Activated CD8-positive, alpha-beta memory T cell treated with anti-CD3 and anti-CD28 coated beads, Interleukin-2, amount 50 U/mL, for 1 hour (primary cell): ENCODE measurements around the gene CLCN2.
A peak's percentile ranks its signal among the peaks of the same experiment; 100 is the strongest.

ENCODE experiments used
- DNase-seq: peaks from one replicate; pipeline ENCODE4 v3.0.0-alpha.2; 2020; ENCODE audit errors: extremely low read depth

CLCN2 gene

DNA sequence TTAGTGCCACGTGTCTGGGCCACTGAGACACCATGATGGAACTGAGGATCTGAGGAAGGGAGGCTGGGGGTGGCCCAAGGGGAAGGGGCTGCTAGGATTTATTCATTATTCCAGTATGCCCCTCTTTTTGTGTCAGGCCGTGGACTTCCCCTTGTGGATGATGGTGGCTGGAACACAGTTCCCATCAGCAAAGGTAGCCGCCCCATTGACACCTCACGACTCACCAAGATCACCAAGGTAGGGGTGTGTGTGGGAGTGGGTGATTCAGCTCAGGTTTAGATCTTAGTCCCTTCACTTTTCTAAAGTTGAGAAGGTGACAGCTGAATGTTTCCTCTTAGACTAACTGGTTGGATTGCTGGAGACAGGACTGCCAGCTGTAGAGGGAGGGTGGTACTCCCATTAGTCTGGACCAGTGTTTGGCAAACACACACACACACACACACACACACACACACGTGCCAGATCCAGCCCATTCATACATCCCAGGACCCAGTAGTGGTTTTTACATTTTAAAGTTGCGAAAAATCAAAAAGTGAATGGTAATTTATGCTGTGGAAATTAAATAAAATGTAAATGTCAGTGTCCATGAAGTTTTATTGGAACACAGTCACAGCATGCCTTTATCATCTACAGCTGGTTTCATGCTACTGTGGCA, 35.6 kb downstream of the CLCN2 start:
- no peak for DNase-seq

DNA sequence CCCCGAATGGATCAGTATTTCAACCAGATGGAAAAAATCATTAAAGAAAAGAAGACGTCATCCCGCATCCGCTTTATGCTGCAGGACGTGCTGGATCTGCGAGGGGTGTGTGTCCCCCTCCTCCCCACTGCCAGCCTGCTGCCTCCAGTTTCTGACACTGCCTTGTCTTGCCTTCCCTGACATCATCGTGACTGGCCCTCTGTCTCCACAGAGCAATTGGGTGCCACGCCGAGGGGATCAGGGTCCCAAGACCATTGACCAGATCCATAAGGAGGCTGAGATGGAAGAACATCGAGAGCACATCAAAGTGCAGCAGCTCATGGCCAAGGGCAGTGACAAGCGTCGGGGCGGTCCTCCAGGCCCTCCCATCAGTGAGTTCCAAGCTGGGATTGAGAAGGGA, 36.1 kb downstream of the CLCN2 start:
- DNase-seq = no peak

DNA sequence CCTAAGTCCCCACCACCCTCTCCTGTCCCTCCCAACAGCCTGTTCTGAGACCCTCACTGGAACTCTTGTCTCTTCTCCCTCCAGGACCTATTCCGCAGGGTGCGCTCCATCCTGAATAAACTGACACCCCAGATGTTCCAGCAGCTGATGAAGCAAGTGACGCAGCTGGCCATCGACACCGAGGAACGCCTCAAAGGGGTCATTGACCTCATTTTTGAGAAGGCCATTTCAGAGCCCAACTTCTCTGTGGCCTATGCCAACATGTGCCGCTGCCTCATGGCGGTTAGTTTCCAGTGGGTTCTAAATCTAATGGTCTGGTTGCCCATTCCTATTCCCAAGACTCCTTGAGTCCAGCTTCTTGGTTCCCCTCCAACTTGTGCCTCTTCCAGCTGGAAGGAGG, 37.7 kb downstream of the CLCN2 start:
- DNase-seq = no peak

DNA sequence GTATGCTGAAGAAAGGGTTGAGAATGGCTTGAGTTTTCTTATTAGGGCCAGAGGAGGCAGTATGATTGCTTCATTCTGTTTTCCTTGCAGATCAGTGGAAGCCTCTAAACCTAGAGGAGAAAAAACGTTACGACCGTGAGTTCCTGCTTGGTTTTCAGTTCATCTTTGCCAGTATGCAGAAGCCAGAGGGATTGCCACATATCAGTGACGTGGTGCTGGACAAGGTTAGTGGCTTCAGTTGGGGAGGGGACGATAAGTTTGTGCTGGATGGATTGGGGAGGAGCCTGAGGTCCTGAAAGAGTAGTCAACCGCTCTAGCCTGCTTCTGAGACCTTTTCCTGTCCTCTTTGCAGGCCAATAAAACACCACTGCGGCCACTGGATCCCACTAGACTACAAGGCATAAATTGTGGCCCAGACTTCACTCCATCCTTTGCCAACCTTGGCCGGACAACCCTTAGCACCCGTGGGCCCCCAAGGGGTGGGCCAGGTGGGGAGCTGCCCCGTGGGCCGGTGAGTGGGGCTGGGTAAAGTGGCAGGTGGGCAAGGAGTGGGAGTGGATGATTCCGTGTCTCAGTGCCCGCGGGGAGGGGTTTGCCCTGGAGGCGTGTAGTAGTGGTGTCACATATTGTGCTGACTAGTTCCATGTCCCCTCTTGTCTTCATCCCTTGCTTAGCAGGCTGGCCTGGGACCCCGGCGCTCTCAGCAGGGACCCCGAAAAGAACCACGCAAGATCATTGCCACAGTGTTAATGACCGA, 38.5 kb downstream of the CLCN2 start:
- DNase-seq = no peak

DNA sequence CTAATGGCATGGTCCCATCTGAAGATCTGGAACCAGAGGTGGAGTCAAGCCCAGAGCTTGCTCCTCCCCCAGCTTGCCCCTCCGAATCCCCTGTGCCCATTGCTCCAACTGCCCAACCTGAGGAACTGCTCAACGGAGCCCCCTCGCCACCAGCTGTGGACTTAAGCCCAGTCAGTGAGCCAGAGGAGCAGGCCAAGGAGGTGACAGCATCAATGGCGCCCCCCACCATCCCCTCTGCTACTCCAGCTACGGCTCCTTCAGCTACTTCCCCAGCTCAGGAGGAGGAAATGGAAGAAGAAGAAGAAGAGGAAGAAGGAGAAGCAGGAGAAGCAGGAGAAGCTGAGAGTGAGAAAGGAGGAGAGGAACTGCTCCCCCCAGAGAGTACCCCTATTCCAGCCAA, 39.7 kb downstream of the CLCN2 start:
- DNase-seq = no peak

DNA sequence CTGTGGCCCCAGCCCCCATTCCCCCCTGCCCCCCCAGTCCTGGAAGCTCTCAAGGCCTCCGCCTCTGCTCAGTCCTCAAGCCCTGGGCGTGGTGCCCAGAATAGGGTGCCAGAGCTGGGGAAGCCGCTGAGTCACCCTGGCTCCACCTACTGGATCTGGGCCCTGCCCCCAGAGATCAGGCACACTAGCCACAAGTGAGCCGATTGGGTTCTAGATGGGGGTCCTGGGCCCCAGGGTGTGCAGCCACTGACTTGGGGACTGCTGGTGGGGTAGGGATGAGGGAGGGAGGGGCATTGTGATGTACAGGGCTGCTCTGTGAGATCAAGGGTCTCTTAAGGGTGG, 41.3 kb downstream of the CLCN2 start:
- DNase-seq = no peak

DNA sequence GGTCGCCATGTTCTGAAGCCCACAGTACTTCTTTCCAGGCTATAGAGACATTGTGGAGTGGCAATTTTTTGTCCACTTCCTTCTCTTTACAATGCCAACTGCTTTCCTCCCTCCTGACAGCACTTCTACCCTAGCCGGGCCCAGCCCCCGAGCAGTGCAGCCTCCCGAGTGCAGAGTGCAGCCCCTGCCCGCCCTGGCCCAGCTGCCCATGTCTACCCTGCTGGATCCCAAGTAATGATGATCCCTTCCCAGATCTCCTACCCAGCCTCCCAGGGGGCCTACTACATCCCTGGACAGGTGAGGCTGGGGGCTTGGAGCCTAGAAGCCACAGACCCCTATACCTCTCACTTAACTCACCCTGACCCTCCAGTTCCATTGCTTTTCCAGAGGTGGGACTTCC, 44.2 kb downstream of the CLCN2 start:
- DNase-seq = no peak

DNA sequence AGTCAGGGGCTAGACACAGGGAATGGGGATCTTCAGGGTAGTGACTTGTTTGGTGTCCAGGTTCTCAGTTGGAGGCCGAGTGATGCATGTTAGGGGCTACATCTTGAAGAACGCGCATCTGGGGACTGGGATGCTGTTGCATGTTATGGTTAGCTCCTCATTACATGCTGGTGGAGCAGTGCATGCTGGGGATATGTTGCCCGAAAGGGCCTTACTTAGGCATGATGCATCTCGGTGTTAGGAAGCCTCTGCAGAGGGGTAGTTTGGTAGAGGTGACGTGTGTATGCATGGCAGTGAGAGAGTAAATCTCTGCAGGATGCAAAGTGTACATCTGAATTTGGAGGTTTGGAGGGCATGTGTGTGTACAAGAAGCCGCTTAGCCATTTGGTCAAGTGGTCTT, 44.6 kb downstream of the CLCN2 start:
- DNase-seq = no peak

DNA sequence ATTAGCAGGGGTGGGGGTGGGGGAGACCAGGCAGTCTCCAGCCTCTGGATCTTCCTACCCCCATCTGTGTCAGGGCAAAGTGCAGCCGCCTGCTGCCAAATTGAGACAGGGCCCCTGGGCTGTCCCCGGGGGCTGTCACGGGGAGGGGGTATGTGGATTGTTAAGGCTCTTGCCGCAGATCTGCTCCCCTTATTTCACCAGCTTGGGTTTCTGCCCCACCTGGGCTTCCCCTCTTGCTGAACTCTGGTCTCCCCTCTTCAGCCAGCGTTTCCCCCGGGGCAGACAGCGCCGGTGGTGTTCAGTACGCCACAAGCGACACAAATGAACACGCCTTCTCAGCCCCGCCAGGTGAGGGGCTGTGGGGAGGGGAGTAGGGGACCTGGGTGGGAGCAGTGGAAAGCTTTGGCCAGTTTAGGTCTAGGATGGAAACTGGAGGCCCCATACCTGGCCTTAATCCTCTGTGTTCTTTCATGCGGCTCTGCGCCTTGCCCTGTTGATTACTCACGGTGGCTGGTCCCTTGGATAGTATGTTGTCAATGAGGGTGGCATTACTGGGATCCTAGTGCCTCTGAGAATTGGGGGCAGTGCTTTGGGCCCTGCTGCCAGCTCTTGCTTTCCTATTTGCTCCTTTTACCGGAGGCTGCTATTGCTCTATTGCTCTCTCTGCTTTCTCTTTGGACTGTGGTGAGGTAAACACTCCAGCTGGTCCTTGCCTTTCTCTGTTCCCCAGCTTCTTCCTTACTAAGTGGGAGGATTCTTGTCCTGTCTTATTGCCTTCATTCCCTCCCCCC, 45.3 kb downstream of the CLCN2 start:
- no peak for DNase-seq

DNA sequence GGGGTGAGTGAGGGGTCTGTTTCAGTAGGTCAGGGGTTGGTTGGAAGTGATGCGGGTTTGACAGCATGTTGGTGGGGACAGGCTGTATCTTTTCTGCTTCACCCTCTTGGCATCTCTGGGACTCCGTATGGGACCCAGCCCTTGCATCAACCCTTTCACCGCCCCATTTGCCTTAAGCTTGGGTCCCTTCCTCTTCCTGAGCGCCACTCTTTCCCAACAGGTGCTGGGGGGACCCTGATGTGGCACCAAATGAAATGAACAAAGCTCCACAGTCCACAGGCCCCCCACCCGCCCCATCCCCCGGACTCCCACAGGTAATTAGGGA, 45.9 kb downstream of the CLCN2 start:
- DNase-seq = no peak

DNA sequence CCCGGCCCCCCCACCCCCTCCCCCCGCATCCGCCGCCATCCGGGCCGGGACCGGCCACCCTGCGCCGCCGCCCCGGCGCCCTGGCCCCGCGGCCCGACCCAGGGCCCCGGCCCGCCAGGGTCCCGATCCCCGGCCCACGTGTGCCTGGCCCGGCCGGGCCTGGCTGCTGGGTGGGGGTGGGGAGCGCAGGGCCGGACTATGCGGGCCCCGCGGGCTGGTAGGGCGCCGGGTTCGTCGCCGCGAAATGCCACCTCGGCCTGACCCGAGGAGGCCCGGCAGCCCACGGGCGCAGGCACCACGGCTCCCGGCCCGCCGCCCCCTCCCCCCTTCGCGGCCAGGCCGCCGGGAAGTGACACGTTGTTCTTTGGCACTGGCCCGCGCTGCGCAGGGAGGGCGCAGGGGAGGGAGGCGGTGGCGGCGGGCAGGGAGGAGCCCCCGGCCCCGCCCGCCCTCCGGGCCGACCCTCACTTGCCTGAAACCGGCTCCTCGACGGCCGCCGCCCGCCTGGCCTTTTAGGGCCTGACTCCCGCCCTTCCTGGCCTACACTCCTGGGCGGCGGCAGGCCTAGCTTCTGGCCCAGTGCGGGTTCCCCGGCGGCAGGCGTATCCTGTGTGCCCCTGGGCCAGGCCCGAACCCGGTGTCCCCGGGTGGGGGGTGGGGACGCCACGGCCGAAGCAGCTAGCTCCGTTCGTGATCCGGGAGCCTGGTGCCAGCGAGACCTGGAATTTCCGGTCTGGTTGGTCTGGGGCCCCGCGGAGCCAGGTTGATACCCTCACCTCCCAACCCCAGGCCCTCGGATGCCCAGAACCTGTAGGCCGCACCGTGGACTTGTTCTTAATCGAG, 46.5 kb downstream of the CLCN2 start:
- no peak for DNase-seq

DNA sequence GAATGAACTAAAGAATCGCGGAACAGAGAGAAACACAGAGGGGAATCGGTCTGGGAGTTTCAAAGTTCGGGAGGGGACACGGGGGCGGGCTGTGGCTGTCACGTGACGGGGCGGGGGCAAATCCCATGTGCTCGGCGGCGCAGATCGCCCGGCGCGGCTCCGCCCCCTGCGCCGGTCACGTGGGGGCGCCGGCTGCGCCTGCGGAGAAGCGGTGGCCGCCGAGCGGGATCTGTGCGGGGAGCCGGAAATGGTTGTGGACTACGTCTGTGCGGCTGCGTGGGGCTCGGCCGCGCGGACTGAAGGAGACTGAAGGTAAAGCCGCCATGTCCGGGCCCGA, 47.1 kb downstream of the CLCN2 start, which contains the start of gene EIF4G1:
Gene EIF4G1, plus strand, starts transcription at position 244 of the 337 bp plus-strand sequence. CDS start 1,191 bp downstream, outside the sequence.
- DNase-seq = peak; percentile 72

DNA sequence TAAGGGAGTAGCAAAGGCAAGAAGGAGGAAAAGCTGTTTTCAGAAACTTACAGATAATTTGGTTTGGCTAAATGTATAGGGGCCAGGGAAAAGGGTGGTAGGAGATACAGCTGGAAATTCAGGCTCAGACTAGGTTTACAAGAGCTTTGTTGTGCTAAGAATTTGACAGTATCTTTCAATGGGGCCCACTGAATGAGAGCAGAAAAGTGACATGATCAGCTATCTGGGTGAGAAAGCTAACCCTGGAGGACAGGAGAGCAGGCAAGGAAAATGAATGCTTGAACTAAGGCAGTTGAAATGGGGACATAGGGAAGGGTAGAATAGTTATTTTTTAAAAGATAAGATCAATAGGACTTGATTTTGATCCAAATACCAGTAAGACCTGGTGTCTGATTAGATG, 49.8 kb downstream of the CLCN2 start:
- no peak for DNase-seq

DNA sequence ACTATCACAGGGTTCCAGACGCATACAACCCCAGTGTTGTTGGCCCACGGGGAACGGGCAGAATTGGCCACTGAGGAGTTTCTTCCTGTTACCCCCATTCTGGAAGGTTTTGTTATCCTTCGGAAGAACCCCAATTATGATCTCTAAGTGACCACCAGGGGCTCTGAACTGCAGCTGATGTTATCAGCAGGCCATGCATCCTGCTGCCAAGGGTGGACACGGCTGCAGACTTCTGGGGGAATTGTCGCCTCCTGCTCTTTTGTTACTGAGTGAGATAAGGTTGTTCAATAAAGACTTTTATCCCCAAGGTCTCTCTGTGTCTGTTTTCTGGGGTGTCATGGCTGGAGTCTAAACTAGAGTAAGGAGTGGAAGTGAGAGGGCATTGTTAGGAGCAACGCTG, 52.7 kb downstream of the CLCN2 start:
- DNase-seq = no peak

DNA sequence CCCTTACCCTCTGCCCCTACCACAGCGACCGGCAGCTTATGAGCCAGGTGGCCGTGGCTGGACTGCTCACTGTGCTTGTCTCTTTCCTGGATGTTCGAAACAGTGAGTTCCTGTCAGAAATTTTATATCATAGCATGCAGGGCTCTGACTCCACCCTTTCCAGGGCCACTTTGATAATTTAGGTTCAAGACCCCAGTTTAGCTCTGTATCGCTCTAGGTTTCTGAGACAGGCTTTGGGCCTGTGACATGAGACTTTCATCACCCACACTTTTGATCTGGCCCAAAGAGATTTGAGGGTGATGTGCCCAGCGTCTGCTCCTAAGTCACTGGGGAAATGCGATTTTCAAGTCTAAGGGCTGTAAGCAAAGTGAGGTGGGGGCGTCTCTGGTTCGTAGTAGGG, 53.5 kb downstream of the CLCN2 start:
- DNase-seq = no peak

DNA sequence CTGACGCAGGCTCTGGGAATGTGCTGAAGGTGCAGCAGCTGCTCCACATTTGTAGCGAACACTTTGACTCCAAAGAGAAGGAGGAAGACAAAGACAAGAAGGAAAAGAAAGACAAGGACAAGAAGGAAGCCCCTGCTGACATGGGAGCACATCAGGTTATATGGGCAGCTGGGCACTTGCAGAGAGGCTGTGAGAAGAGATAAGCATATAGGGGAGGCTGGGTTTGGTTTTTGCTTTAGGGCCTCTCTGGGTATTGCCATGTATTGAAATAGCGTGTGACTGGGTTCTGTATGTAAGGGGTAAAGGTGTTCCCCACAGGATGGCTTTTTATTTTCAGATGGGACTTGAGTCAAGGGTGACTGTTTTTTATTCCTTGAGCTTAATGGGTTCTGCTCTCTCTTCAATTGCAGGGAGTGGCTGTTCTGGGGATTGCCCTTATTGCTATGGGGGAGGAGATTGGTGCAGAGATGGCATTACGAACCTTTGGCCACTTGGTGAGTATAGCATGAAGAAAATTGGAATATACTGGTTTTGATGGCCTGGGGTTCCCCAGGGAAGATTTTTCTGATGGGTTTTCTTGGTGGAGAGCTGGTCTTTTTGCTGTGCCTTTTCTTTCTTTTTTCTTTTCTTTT, 54.9 kb downstream of the CLCN2 start:
- DNase-seq = no peak

DNA sequence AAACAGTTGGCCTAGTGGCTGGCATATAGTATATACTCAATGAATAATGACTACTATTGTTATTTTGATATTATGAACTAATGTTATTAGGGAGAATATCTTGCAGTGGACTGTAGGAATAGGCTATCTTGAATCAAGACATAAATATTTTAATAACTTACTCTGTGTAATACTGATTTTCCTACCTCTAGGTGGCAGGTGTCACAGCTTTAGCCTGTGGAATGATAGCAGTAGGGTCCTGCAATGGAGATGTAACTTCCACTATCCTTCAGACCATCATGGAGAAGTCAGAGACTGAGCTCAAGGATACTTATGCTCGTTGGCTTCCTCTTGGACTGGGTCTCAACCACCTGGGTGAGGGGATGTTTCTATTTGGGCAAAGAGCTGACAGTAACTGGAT, 55.8 kb downstream of the CLCN2 start:
- no peak for DNase-seq

DNA sequence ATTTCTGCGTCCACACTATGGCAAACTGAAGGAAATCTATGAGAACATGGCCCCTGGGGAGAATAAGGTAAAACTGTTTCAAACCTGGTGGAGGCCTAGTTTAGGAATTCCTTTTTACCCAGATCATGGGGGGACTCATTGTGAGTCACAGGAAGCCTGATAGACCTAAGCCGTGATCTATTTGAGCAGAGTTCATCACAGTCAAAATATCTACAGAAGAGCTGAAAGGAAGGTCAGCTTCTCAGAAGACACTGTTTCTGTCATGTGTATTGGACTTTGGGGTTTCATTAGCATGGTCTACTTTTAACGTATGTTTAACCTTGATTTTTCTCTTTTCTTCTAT, 61.1 kb downstream of the CLCN2 start:
- no peak for DNase-seq

DNA sequence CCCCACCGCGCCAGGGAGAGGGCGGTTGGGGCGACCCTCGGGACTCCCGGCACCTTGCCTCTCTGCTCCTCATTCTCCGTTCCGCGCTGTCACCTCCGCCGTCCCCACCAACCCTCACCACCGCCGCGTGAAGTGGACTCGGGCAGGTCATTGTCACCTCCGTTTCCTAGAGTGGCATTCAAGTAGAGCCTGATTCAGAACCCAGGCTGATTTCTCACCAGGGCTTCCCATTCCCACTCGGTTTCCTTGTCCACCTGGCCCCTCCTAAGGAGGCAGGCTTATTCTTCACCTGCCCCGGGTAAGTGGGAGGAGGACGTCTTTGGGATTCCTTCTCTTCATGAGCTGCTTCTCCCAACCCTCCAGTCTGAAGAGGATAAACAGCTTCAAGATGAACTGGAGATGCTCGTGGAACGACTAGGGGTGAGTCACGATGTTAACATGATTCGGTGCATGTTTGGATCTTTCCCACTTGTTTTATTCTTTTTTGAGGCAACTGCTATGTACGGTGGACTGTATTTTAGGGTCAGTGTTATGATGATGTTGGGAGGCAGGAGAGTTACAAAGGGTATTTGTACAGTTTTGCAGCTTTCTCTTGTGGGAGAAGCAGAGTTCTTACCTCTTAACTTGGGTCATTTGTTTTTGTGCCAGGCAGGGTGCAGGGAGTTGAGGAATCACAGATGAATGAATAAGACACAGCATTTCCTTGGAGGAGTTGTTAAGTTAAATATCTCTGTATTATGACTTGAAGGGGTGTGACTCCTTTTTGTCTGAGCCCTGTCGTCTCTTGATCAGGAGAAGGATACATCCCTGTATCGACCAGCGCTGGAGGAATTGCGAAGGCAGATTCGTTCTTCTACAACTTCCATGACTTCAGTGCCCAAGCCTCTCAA, 61.7 kb downstream of the CLCN2 start:
- no peak for DNase-seq

DNA sequence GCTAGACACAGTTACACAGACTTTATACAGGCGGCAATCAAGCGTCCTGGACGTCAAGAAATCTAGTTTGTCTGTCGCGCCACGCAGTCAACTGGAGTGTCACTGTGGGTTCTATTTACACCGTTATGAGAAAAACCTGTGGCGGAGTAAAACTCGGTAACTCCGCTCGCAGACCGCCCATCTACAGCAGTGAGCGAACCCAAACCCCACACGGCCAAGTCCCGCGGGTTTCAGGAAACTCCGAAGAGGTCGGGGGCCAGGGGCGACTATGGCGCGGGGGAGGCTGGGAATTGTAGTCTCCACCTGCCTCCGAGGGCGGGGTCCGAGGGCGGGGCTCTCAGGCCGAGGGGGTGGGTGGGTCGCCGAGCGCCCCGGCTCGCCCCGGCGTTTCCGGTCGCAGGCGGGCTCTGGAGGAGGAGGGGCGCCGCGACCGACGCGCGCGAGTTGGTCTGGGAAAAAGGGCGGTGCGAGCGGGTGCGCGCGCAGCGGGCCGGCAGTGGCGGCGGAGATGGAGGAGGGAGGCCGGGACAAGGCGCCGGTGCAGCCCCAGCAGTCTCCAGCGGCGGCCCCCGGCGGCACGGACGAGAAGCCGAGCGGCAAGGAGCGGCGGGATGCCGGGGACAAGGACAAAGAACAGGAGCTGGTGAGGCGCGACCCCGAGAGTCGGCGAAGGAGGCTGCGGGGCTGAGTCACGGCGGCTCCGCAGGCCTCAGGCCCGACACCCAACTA, 62.5 kb downstream of the CLCN2 start, which contains the start of gene PSMD2:
Gene PSMD2, plus strand, starts transcription at position 483 of the 729 bp plus-strand sequence. Its CDS starts 26 bp downstream, at position 509.
- DNase-seq = peak; percentile 92
